ENCODE results near the gene IFT52.
"Not testable (repeated sequence)": the region's sequence is repeated elsewhere in the genome, so short reads cannot be mapped to it uniquely, and the experiment has no call there.

Gene IFT52

GRCh38 chr20:43653966-43654365, 63.2 kb downstream of the IFT52 start:
- DNase-seq = no peak

- not testable (repeated sequence) for DNase-seq
Measured at GRCh38 chr20:43655176-43655575, 64.4 kb downstream of the IFT52 start.

- no peak for DNase-seq
Measured at GRCh38 chr20:43655937-43656336, 65.2 kb downstream of the IFT52 start.

GRCh38 chr20:43658069-43658722, 67.5 kb downstream of the IFT52 start:
- DNase-seq = no peak

- DNase-seq = no peak
Measured at GRCh38 chr20:43658723-43659419, 68.1 kb downstream of the IFT52 start.

- no peak for DNase-seq
Measured at GRCh38 chr20:43662943-43663655, 72.4 kb downstream of the IFT52 start.

GRCh38 chr20:43665466-43666176, 74.9 kb downstream of the IFT52 start:
- no peak for DNase-seq

- peak; percentile 64 for DNase-seq
Measured at GRCh38 chr20:43666376-43667328, 75.9 kb downstream of the IFT52 start, which contains the start of gene MYBL2. Gene MYBL2, plus strand, starts transcription at chr20:43667114. Its CDS starts 170 bp downstream, at chr20:43667284.

- no peak for DNase-seq
Measured at GRCh38 chr20:43667341-43668132, 76.8 kb downstream of the IFT52 start.

- no peak for DNase-seq
Measured at GRCh38 chr20:43669332-43669731, 78.6 kb downstream of the IFT52 start.

- DNase-seq = no peak
Measured at GRCh38 chr20:43670423-43670822, 79.7 kb downstream of the IFT52 start.

GRCh38 chr20:43676368-43676767, 85.6 kb downstream of the IFT52 start:
- DNase-seq = no peak

GRCh38 chr20:43680981-43681380, 90.2 kb downstream of the IFT52 start:
- DNase-seq = no peak

GRCh38 chr20:43681468-43681942, 90.8 kb downstream of the IFT52 start:
- DNase-seq = no peak

GRCh38 chr20:43681991-43682410, 91.3 kb downstream of the IFT52 start:
- no peak for DNase-seq

GRCh38 chr20:43682446-43682845, 91.7 kb downstream of the IFT52 start:
- DNase-seq = no peak

GRCh38 chr20:43686820-43687219, 96.1 kb downstream of the IFT52 start:
- DNase-seq = no peak

- DNase-seq = no peak
Measured at GRCh38 chr20:43689165-43689564, 98.4 kb downstream of the IFT52 start.

- no peak for DNase-seq
Measured at GRCh38 chr20:43690943-43691598, 100.3 kb downstream of the IFT52 start.

GRCh38 chr20:43691928-43692524, 101.3 kb downstream of the IFT52 start:
- DNase-seq = no peak

Measured in NCI-H1105 (cell line).